Measurements from ENCODE around the gene TMEM178B. TPM values are rescaled to one million over a fixed set of nuclear protein-coding genes. Genes with fewer than 3 reads are reported as not detected.

The TMEM178B gene
- total RNA-seq, 1 experiment from 2014 or later: 0.73 TPM

- Histone ChIP-seq H3K27ac (no peak overlapping the region), H3K27me3 (no peaks in the 10 kb centered on the region), H3K9me3 (replicated peaks) (no peaks in the 10 kb centered on the region), H3K4me3 (no peak overlapping the region), H3K4me1 (no peaks in the 10 kb centered on the region), H3K36me3 (no peaks in the 10 kb centered on the region)
- peak; percentile 15 to 20 for DNase-seq
Observed at GRCh38 chr7:141225916-141226618, 152.2 kb downstream of the TMEM178B start.

- no peaks in the 10 kb centered on the region for H3K4me1 ChIP-seq
Observed at GRCh38 chr7:141227454-141227853, 153.6 kb downstream of the TMEM178B start.

GRCh38 chr7:141228482-141228881 lies 154.6 kb downstream of the TMEM178B start:
- Histone ChIP-seq H3K27ac (no peak overlapping the region), H3K9me3 (replicated peaks) (no peaks in the 10 kb centered on the region), H3K4me1 (no peaks in the 10 kb centered on the region), H3K36me3 (no peaks in the 10 kb centered on the region), H3K4me3 (no peak overlapping the region), H3K27me3 (no peaks in the 10 kb centered on the region)
- DNase-seq: peak in 1 of 2 experiments; percentile 11

More at GRCh38 chr7:141227454-141227853, 153.6 kb downstream of the TMEM178B start:
- H3K4me3 ChIP-seq: no peak overlapping the region
- H3K27ac ChIP-seq: no peak overlapping the region
- H3K9me3 ChIP-seq (replicated peaks): no peaks in the 10 kb centered on the region
- H3K27me3 ChIP-seq: no peaks in the 10 kb centered on the region
- DNase-seq: no peak
- H3K36me3 ChIP-seq: no peaks in the 10 kb centered on the region

GRCh38 chr7:141231018-141231792 lies 157.3 kb downstream of the TMEM178B start:
- no peaks in the 10 kb centered on the region for H3K27me3 ChIP-seq
- no peaks in the 10 kb centered on the region for H3K4me1 ChIP-seq
- H3K27ac ChIP-seq: no peak overlapping the region
- H3K36me3 ChIP-seq: no peaks in the 10 kb centered on the region
- H3K4me3 ChIP-seq: no peak overlapping the region
- peak; percentile 41 to 53 for DNase-seq
- H3K9me3 ChIP-seq (replicated peaks): no peaks in the 10 kb centered on the region

GRCh38 chr7:141232286-141233051 lies 158.6 kb downstream of the TMEM178B start:
- peak in 1 of 2 experiments; percentile 5 for DNase-seq
- H3K36me3 ChIP-seq: no peaks in the 10 kb centered on the region
- H3K9me3 ChIP-seq (replicated peaks): no peaks in the 10 kb centered on the region
- H3K27ac ChIP-seq: no peak overlapping the region
- H3K4me1 ChIP-seq: no peaks in the 10 kb centered on the region
- no peaks in the 10 kb centered on the region for H3K27me3 ChIP-seq
- no peak overlapping the region for H3K4me3 ChIP-seq

- Histone ChIP-seq H3K27ac (no peak overlapping the region), H3K36me3 (no peaks in the 10 kb centered on the region), H3K4me1 (no peaks in the 10 kb centered on the region), H3K4me3 (no peak overlapping the region), H3K9me3 (replicated peaks) (no peaks in the 10 kb centered on the region), H3K27me3 (no peaks in the 10 kb centered on the region)
- no peak for DNase-seq
Observed at GRCh38 chr7:141234335-141235105, 160.7 kb downstream of the TMEM178B start.

GRCh38 chr7:141235656-141236055 lies 161.8 kb downstream of the TMEM178B start:
- no peak for DNase-seq
- Histone ChIP-seq H3K36me3 (no peaks in the 10 kb centered on the region), H3K9me3 (replicated peaks) (no peaks in the 10 kb centered on the region), H3K27me3 (no peaks in the 10 kb centered on the region), H3K27ac (no peak overlapping the region), H3K4me3 (no peak overlapping the region), H3K4me1 (no peaks in the 10 kb centered on the region)

GRCh38 chr7:141238596-141239243 lies 164.9 kb downstream of the TMEM178B start:
- H3K9me3 ChIP-seq (replicated peaks): no peaks in the 10 kb centered on the region
- no peak for DNase-seq
- no peak overlapping the region for H3K4me3 ChIP-seq
- H3K36me3 ChIP-seq: no peaks in the 10 kb centered on the region
- no peaks in the 10 kb centered on the region for H3K4me1 ChIP-seq
- H3K27me3 ChIP-seq: peaks cover 7% of the 10 kb centered on the region; the same call in 1 of the 2 replicates
- no peak overlapping the region for H3K27ac ChIP-seq

GRCh38 chr7:141239661-141240060 lies 165.8 kb downstream of the TMEM178B start:
- Histone ChIP-seq H3K4me3 (no peak overlapping the region), H3K27ac (no peak overlapping the region), H3K4me1 (no peaks in the 10 kb centered on the region), H3K36me3 (no peaks in the 10 kb centered on the region), H3K9me3 (replicated peaks) (no peaks in the 10 kb centered on the region), H3K27me3 (peaks cover 11% of the 10 kb centered on the region; the same call in 1 of the 2 replicates)
- DNase-seq: no peak

- Histone ChIP-seq H3K36me3 (no peaks in the 10 kb centered on the region), H3K27me3 (peaks cover 11% of the 10 kb centered on the region; the same call in 1 of the 2 replicates), H3K4me3 (no peak overlapping the region), H3K4me1 (no peaks in the 10 kb centered on the region), H3K27ac (no peak overlapping the region), H3K9me3 (replicated peaks) (no peaks in the 10 kb centered on the region)
- DNase-seq: peak in 1 of 2 experiments; percentile 6
Observed at GRCh38 chr7:141242568-141242967, 168.7 kb downstream of the TMEM178B start.

GRCh38 chr7:141243368-141243767 lies 169.5 kb downstream of the TMEM178B start:
- no peaks in the 10 kb centered on the region for H3K4me1 ChIP-seq
- H3K9me3 ChIP-seq (replicated peaks): no peaks in the 10 kb centered on the region
- H3K36me3 ChIP-seq: no peaks in the 10 kb centered on the region
- no peak overlapping the region for H3K27ac ChIP-seq
- peaks cover 11% of the 10 kb centered on the region; the same call in 1 of the 2 replicates for H3K27me3 ChIP-seq
- DNase-seq: no peak
- H3K4me3 ChIP-seq: no peak overlapping the region

GRCh38 chr7:141244435-141244834 lies 170.6 kb downstream of the TMEM178B start:
- Histone ChIP-seq H3K27ac (no peak overlapping the region), H3K36me3 (no peaks in the 10 kb centered on the region), H3K4me1 (no peaks in the 10 kb centered on the region), H3K9me3 (replicated peaks) (no peaks in the 10 kb centered on the region), H3K4me3 (no peak overlapping the region), H3K27me3 (peaks cover 11% of the 10 kb centered on the region; the same call in 1 of the 2 replicates)
- DNase-seq: no peak

GRCh38 chr7:141246426-141246825 lies 172.6 kb downstream of the TMEM178B start:
- H3K36me3 ChIP-seq: no peaks in the 10 kb centered on the region
- no peak for DNase-seq
- H3K4me3 ChIP-seq: no peak overlapping the region
- no peaks in the 10 kb centered on the region for H3K4me1 ChIP-seq
- no peak overlapping the region for H3K27ac ChIP-seq
- peaks cover 11% of the 10 kb centered on the region; the same call in 1 of the 2 replicates for H3K27me3 ChIP-seq
- H3K9me3 ChIP-seq (replicated peaks): no peaks in the 10 kb centered on the region

- H3K4me3 ChIP-seq: no peak overlapping the region
- no peaks in the 10 kb centered on the region for H3K27me3 ChIP-seq
- no peak for DNase-seq
- H3K36me3 ChIP-seq: no peaks in the 10 kb centered on the region
- H3K9me3 ChIP-seq (replicated peaks): no peaks in the 10 kb centered on the region
- no peak overlapping the region for H3K27ac ChIP-seq
- H3K4me1 ChIP-seq: no peaks in the 10 kb centered on the region
Observed at GRCh38 chr7:141251180-141251579, 177.3 kb downstream of the TMEM178B start.

All from SJCRH30 (cell line).